GM19468 (cell line): ENCODE results near the gene CASP6.
A peak's percentile ranks its signal among the peaks of the same experiment; 100 is the strongest.
"Not testable (repeated sequence)": the region's sequence is repeated elsewhere in the genome, so short reads cannot be mapped to it uniquely, and the experiment has no call there.

ENCODE experiments used
- ATAC-seq: cut with Tn5 transposase; IDR thresholded peaks from one replicate; pipeline ENCODE4 v1.9.1; 2021; ENCODE audit warnings: mild to moderate bottlenecking, moderate library complexity, moderate number of reproducible peaks; ENCODE audit not compliant: unreplicated experiment; ENCODE audit errors: extremely low read depth

CASP6 gene

DNA sequence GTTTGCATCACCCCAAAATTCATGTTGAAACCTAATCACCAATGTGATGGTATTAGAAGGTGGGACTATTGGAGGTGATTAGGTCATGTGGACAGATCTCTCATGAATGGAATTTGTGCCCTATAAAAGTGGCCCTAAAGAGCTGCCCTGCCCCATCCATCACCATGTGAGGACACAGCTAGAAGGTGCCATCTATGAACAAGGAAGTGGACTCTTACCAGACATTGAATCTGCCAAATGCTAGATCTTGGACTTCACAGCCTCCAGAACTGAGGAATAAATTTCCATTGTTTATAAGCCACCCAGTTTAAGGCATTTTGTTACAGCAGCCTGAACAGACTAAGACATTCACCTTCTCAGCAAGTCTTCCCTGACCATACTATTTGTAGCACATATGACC, 19.1 kb upstream of the CASP6 start:
- no peak for ATAC-seq

DNA sequence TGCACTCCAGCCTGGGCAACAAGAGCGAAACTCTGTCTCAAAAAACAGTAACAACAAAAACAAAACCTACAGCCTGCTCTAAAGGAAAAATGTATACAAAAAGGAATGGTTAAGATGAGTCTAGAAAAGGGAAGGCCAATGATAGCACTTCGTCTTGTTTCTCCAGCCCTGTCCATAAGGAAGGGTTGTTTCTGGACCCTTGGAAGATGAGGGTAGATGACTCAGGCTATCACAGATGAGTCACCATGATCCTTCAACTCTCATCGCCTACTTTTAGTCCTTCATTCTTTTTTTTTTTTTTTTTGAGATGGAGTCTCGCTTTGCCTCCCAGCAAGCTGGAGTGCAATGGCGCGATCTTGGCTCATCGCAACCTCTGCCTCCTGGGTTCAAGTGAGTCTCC, 17.8 kb upstream of the CASP6 start:
- ATAC-seq, result no peak

DNA sequence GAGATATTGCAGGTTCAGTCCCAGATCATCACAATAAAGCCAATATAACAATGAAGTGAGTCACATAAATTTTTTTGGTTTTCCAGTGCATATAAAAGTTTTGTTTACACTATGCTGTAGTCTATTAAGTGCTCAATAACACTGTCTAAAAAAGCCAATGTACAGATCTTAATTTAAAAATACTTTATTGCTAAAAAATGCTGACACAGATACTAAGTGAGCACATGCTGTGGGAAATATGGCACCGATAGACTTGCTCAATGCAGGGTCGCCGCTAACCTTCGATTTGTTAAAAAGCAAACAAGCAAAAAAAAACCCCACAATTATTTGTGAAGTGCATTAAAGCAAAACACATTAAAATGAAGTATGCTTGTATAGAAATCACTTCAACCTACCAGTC, 16.4 kb upstream of the CASP6 start:
- no peak for ATAC-seq

DNA sequence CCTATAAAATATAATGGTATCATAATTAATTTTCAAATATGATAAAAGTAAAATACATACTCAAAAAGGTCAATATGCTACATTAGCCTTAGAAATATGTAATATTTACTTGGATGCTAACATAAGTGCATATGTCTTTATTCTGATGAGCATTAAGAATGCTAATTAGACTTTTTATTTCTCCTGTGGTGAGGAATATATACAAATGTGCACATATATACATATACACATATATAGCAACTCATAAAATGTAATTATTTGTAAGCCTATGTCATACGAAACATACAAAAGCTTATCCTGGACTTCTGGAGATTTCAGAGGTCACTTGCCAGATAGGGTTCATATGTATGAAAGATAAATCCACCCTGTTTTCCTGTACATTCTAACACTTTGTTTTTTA, 15.5 kb upstream of the CASP6 start:
- ATAC-seq, result no peak

DNA sequence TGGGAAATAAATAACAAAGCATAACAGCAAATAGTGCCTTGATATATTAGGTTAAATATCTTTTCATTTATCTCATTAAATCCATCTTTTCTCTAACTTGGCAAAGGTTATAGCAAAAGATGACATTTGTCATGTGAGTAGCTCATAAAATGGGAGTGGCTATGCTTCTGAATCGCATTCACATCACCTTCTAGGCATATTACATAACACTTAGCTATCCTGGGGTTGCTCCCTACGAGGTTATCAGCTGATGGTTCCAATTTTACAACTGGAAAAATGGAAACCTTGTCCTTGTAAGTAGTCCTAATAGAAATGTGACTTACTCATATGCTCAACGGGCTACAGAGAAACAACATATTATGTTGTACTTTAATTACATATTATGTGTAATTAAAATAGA, 10.3 kb upstream of the CASP6 start:
- ATAC-seq, result no peak

DNA sequence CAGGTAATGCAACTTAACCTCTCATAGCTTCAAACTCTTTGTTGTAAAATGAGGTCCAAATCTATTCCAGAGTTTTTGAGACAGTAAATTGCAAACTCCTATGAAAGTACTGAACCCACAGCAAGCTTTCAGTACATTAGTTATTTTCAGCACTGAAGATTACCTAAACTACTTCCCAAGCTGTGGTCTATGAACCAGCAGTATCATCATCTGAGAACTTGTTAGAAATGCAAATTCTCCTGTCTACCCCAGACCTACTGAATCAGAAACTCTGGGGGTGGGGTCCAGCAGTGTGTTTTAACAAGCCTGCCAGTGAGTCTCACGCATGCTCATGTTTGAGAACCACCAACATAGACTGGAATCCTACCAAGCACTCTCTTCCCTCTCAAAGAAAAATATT, 5.7 kb upstream of the CASP6 start:
- ATAC-seq, result peak; percentile 93

DNA sequence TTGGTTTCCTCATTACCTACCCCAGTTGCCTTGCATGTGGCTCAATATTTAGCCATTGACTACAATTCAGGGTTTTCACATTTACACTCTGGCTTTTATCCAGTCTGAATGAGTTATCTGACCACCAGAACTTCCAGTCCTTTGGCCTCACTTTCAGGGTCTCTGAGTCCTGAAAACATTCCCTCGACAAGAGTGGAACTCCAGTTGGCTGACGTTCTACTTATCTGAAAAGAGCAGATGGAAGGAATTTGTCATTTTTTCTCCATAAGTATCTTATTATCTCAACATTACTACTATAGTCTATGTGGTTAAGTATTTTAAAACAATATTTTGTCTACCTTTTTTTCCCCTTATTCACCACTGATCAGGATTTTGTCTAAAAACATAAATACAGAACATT, 5.2 kb upstream of the CASP6 start:
- ATAC-seq, result no peak

DNA sequence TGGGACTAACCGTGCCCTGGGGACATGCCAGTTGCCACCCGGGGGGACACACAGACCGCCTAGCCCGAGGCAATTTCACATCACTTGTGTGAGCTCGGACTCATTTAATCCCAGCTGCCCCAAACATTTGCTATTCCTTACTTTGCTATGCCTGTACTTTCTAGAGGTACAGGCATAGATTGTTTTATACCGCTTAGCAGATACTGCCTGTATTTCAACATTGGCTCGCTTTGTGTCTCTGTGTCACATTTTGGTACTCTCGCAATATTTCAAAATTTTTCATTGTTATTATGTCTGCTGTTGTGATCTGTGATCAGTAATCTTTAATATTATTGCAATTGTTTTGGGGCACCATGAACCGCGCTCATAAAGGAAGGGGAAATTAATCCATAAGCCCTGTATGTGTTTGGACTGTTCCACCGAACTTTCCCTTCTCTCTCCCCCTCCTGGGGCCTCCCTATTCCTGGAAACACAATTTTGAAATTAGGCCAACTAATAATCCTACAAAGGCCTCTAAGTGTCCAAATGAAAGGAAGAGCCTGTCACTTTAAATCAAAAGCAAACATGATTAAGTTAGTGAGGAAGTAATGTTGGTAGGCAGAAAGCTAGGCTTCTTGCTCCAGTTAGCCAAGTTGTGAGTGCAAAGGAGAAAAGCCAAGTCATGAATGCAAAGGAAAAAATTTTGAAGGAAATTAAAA, 568 bp upstream of the CASP6 start:
- no peak for ATAC-seq

DNA sequence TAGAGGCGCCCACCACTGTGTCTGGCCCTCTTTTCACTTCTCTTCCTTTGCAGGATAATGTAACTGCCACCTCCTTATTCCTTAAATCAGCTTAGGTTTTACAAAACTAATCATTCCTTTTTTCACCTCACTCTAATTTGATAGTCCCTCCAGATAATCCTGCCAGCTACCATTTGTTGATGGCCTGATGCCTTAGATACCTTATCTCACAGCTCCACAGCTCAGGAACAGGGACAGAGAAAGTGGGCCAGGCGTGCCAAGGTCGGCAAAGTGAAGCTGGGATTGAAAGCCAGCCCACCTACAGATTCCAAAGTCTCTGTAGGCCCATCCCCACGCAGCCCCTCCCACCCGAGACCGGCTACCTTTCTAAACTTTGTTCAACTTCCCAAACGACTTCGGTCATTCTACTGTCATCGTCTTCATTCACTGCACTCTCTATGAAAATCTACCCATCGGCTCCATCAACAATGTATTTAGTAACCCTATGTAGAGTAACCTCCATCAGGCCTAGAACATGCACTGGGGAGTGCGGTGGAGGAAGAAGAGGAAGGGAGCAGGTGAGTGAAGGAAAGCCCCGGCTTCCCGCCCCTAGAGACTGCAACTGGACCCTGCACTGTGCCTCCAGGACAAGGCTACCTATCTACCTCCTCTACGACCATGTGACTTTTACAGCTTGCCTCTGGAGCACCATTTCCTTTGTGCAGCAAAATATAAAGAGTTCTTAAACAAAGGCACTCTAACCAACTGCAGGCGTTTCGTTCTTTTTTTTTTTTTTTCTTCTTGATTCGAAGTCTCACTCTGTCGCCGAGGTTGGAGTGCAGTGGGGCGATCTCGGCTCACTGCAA, 1.5 kb downstream of the CASP6 start:
- no peak for ATAC-seq

DNA sequence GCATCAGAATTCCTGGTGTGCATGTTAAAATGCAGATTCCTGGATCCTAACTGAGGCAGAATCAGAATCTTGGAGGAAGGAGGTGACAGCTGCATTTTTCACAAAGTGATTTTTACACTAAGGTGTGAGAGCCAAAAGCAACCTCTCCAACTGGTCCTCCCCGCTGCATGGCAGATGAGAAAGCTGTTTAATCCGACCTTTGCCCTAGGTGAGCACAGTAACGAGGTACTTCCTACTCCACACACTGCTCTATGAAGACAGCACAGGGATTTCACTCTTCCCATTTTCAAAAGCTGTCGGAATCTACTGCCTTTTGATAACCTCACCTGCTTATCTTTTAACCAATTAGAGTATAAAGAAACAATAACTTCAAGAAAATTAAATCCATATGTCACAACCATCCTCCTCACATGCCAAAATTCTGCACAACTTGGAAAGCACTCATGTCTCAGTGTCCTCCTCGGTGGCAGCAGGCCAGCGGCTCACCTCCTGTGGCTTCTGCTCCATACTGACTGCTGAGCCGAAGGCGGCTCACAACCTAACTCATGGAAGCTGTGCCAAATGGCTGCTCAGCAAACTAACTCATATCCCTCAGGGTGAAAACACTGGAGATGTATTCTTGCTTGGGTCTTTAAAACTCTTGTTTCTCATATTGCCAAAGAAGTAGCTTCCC, 3.6 kb downstream of the CASP6 start:
- no peak for ATAC-seq

DNA sequence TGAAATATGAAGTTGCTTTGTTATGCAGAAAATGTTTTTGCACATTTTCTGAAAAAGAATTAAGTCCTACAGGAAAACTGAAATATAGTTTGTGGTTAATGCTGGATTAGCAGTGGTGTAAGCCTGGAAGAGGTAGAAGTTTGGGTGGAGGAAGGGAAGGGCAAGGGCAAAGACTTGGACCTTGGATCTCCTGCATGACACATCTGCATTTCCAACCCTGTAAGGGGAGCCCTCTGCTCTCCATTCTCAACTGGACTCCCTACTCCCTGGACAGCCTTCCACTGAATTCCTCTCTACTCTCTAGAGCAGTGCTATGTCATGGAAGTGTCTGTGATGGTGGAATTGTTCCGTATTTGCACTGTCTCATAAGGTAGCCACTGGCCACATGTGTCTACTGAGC, 4.6 kb downstream of the CASP6 start:
- no peak for ATAC-seq

DNA sequence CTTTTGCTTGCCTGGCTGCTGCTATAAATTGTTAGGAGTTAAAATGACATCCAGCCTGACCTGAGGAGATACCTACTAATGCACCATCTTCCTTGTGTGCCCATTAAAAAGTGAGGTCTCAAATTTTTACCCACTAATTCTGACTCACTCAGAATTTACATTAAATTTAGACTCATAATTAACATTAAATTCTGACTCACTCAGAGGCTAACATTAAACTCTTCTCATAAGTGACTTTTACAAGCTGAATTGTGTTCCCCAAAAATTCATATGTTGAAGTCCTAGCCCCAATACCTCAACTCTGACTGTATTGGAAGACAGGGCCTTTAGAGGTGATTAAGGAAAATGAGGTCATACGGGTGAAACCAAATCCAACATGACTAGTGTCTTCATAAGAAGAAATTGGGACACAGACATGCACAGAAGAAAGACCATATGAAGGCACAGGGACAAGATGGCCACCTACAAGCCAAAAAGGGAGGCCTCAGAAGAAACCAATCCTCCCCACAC, 11.8 kb downstream of the CASP6 start:
- ATAC-seq, result no peak

DNA sequence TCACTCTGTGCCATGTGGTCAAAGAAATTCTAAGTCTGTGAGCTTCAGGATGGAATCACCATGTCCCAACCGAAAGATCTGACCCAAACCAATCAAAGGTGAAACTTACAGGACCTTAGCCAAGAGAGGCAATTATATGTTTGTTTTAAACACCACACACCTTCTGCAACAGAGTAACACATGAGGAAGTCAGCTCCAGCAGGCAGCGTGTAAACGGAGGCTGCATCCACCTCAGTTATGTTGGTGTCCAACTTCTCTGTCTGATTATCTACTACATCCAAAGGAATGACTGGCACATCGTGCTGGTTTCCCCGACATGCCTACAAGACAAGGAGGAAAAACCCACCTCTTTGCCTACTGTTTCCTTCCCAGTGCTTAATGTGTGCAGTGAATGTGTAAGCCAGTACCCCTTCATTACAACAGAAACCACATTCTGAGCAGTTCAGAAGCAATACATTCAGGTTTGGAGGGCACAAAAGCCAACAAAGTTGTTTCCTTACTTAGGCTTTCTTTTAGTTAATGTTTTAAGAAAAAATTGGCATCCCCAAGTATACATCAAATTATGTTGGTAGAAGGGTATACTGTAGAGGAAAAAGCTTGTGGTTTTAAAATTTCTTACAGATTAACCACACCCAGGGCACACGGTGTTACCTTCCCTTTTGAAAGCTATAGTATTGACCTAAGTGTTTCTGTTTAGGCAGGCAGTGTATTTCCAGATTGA, 12.4 kb downstream of the CASP6 start:
- ATAC-seq, result peak; percentile 65

DNA sequence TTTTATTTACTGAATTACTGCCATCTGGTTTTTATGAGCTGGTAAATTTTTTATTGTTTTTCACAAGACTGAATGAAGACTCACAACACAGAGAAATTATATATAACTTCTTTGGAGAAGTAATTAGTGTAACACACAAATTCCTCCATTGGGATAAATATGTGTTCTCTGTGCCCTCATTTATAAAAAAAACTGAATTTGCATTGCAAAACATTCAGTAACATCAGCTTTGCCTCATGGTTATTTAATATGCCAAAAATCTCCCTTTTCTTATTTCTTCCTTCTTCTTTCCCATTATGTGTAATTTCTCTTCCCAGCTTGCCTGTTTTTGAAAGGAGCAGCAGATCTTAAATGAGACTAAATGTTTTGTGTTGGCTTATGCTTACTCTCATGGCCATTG, 18.5 kb downstream of the CASP6 start:
- no peak for ATAC-seq

DNA sequence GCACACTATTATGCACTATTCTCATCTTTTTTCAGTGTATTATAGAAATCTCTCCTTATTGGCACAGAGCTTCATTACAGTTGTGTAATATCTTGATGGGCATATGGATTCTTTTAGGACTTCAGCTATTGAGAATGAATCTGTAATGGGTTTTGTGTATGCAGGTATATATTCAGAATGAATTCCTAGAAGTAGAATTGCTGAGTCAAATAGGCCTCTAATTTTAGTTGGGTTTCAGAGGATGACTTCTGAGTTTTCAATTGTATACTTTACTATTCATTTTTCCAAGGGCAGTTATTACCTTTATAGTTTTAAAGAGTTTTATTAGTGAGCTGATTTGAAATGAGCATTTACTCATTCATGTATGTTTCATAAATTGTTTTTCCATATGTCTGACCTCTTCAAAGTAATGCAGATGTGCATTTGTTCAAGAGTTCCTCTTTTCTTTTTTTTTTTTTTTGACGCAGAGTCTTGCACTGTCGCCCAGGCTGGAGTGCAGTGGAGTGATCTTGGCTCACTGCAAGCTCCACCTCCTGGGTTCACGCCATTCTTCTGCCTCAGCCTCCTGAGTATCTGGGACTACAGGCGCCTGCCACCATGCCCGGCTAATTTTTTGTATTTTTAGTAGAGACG, 19.5 kb downstream of the CASP6 start:
- no peak for ATAC-seq

DNA sequence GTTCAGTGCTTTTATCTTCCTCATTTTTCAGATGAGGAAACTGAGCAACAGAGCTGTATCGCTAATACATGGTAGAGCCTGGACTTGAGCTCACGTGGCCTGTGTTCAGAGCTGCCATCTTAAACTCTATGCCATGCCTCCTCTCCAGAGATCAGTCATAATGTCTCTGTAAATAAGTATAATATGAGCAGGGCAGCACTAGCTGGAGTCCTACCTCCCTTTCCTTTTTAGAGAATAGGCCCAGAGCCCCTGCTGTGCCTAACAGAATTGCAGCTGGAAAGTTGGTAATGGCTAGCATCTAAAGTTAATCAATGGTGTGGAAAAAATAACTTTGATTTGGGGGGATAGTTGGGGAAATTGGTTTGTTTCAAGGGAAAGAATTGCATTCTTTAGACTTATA, 20.4 kb downstream of the CASP6 start:
- ATAC-seq, result no peak

DNA sequence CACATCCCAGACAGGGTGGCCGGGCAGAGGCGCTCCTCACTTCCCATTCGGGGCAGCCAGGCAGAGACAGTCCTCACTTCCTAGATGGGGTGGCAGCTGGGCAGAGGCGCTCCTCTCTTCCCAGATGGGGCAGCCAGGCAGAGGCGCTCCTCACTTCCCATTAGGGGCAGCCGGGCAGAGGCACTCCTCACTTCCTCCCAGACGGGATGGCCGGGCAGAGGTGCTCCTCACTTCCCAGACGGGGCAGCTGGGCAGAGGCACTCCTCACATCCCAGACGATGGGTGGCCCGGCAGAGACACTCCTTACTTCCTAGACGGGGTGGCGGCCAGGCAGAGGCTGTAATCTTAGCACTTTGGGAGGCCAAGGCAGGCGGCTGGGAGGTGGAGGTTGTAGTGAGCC, 24.3 kb downstream of the CASP6 start:
- not testable (repeated sequence) for ATAC-seq

DNA sequence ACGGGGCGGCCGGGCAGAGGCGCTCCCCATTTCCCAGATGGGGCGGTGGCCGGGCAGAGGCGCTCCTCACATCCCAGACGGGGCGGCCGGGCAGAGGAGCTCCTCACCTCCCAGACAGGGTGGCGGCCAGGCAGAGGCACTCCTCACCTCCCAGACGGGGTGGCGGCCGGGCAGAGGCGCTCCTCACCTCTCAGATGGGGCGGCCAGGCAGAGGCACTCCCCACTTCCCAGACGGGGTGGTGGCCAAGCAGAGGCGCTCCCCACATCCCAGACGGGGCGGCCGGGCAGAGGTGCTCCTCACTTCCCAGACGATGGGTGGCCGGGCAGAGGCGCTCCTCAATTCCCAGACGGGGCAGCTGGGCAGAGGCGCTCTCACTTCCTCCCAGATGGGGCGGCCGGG, 24.8 kb downstream of the CASP6 start:
- ATAC-seq, result not testable (repeated sequence)

DNA sequence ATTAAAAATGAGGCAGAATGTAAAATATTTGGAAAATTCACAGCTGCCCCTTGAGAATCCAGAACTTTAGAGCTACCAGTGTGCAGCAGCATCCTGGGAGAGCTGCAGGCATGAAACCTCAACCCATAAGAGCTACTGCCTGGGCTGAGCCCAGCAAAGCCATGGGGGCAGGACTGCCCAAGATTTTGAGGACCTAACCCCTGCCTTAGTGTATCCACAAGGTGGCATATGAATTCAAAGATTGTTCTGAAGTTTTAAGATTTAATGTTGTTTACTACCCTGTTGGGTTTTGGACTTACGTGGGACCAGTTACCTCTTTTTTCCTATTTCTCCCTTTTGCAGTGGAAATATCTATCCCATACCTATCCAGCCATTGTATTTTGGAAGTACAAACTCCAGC, 26.4 kb downstream of the CASP6 start:
- no peak for ATAC-seq

DNA sequence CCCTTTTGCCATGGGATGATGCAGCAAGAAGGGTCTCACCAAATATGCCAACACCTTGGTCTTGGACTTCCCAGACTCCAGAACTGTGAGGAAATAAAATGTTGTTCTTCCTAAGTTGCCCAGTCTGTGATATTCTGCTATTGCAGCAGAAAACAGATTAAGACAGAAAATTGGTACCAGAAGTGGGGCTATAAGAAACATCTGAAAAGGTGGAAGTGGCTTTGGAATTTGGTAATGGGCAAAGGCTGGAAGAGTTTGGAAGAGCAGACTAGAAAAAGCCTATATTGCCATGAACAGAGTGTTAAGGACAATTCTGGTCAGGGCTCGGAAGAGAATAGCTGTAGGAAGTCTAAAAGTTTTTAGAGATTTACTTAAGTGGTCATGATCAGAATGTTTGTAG, 27.4 kb downstream of the CASP6 start:
- no peak for ATAC-seq
